ENCODE results near the gene DIPK1A.

DIPK1A gene

GRCh38 chr1:92877792-92878191 lies 83.5 kb downstream of the DIPK1A start:
- no peak overlapping the region for H3K4me3 ChIP-seq (ENCODE audit: low read length)
- no peak for TF ChIP-seq CTCF (conservative IDR thresholded peaks at IDR 0.05; ENCODE audit: low read depth, low read length)
- no peak for DNase-seq (ENCODE audit: low read depth)

GRCh38 chr1:92877081-92877711 lies 84.1 kb downstream of the DIPK1A start:
- H3K4me3 ChIP-seq (ENCODE audit: low read length) = no peak overlapping the region
- TF ChIP-seq CTCF (conservative IDR thresholded peaks at IDR 0.05; ENCODE audit: low read depth, low read length) = no peak
- no peak for DNase-seq (ENCODE audit: low read depth)

DNA sequence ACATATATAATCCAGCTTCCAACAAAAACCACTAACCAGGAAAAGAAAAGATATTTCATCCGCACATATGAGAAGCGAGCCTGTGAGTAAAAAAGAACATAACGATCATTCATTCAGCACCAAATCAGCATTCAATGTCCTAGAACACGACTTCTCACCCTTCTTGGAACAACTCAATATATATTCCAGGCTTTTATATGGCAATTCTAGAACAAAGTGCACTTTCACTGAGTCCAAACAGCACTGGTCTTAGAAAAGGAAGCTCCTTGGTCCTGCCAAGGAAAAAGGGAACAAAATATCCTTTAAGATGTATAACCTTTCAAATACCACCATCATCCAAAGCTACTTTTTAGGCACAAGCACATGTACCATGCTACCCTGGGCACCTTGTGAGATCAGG lies 84.9 kb downstream of the DIPK1A start:
- no peak for TF ChIP-seq CTCF (conservative IDR thresholded peaks at IDR 0.05; ENCODE audit: low read depth, low read length)
- no peak overlapping the region for H3K4me3 ChIP-seq (ENCODE audit: low read length)
- no peak for DNase-seq (ENCODE audit: low read depth)

DNA sequence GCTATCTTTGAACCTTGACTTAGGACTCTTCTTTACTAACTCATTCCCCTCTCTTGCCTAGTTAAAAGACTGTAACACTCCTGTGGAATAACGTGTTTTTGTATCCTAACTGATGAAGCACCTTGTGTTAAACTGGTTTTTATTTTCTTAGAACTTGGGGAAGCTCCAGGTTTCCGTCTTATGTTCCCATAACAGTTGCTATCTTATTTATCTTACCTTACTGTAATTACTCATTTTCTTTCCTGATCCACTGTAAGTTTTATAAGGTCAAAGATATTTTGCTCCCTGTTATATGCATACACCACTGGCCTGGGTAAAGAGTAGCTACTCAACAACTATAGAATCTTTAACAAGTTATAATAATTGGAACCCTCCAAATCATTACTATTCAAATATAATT lies 86.3 kb downstream of the DIPK1A start:
- H3K4me3 ChIP-seq (ENCODE audit: low read length) = no peak overlapping the region
- no peak for DNase-seq (ENCODE audit: low read depth)
- no peak for TF ChIP-seq CTCF (conservative IDR thresholded peaks at IDR 0.05; ENCODE audit: low read depth, low read length)

DNA sequence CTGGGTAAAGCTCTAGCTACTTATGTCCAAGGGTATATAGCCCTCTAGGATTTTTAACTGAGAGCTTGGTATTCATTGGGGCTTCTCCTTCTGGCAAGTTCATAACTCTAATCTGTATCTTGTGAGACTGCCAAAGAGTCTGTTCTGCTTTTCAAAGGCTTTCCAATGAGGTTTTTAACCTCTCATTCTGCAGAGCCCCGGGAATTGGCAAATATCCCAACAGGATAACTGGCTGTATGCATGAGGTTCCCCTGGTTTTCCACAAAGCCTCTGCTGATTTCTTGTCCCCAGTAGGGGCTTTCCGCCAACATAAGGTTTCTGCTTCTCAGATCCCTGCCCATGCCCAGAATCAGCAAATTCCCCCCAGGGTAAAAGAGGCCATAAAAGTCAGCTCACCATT lies 88.5 kb downstream of the DIPK1A start:
- H3K4me3 ChIP-seq (ENCODE audit: low read length) = no peak overlapping the region
- TF ChIP-seq CTCF (conservative IDR thresholded peaks at IDR 0.05; ENCODE audit: low read depth, low read length) = no peak
- DNase-seq (ENCODE audit: low read depth) = peak; percentile 55

GRCh38 chr1:92870591-92870990 lies 90.7 kb downstream of the DIPK1A start:
- no peak for DNase-seq (ENCODE audit: low read depth)
- H3K4me3 ChIP-seq (ENCODE audit: low read length) = no peak overlapping the region
- TF ChIP-seq CTCF (conservative IDR thresholded peaks at IDR 0.05; ENCODE audit: low read depth, low read length) = no peak

GRCh38 chr1:92864131-92864530 lies 97.1 kb downstream of the DIPK1A start:
- no peak overlapping the region for H3K4me3 ChIP-seq (ENCODE audit: low read length)
- DNase-seq (ENCODE audit: low read depth) = no peak
- TF ChIP-seq CTCF (conservative IDR thresholded peaks at IDR 0.05; ENCODE audit: low read depth, low read length) = no peak

Measured in retinal pigment epithelial cell (primary cell).